OCI-LY1 (cell line): ENCODE results near the gene STARD5.

Experiments used
- CTCF ChIP-seq: fragments of 200-600 bp; sonication (generic), shearing (Covaris generic); IDR thresholded peaks from 2 replicates; pipeline ENCODE4 v1.5.1; 2017; ENCODE audit warnings: mild to moderate bottlenecking, antibody characterized with exemption, low read length, moderate library complexity, mixed read lengths
- EZH2 ChIP-seq: fragments of 200-600 bp; sonication (generic), shearing (Covaris generic); IDR thresholded peaks from 2 replicates; pipeline ENCODE4 v1.8.0; 2017; ENCODE audit warnings: borderline replicate concordance, mixed run types, mild to moderate bottlenecking, antibody characterized with exemption, low read length, moderate library complexity, mixed read lengths

DNA sequence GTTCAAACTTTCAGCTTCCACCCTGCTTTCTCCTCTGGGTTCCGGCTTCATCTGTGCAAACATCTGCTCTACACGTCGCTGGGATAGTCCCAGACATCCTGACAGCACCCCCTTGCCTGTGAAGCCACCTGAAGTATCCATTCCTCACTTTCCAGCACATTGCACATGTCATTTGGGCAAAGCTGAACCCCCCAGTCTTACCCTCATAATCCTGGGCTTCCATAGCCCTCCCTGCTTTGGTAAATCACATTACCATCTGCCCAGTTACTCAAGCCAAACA is 42.5 kb downstream of the STARD5 start:
- no peak for TF ChIP-seq CTCF
- no peak for TF ChIP-seq EZH2
